CD4-positive, alpha-beta T cell treated with Interleukin-4 for 1 hour (primary cell): ENCODE measurements around the gene GABBR1.
A peak's percentile ranks its signal among the peaks of the same experiment; 100 is the strongest.

Experiments
- DNase-seq, 2 donors: peaks; one replicate each; pipeline ENCODE4 v3.0.0-alpha.2; 2020 to 2022

Gene GABBR1

GRCh38 chr6:29561606-29562181 is 71.3 kb downstream of the GABBR1 start:
- no peak for DNase-seq

GRCh38 chr6:29561091-29561490 is 71.9 kb downstream of the GABBR1 start:
- no peak for DNase-seq

GRCh38 chr6:29559524-29560287 is 73.3 kb downstream of the GABBR1 start, which contains the start of gene UBD:
TSS of gene UBD (minus strand) at chr6:29559732. CDS start at chr6:29559701, 31 bp downstream.
- DNase-seq = no peak

GRCh38 chr6:29558439-29559079 is 74.4 kb downstream of the GABBR1 start:
- DNase-seq = no peak

GRCh38 chr6:29557320-29557719 is 75.7 kb downstream of the GABBR1 start:
- DNase-seq = no peak

- DNase-seq = no peak
Measured at GRCh38 chr6:29554764-29555163, 78.2 kb downstream of the GABBR1 start.

- peak; percentile 5 to 34 for DNase-seq
Measured at GRCh38 chr6:29553268-29554057, 79.5 kb downstream of the GABBR1 start.

- DNase-seq = peak in 1 of 2 donors; percentile 82
Measured at GRCh38 chr6:29552512-29553051, 80.4 kb downstream of the GABBR1 start.

- no peak for DNase-seq
Measured at GRCh38 chr6:29547573-29547972, 85.4 kb downstream of the GABBR1 start.

GRCh38 chr6:29537714-29538403 is 95.1 kb downstream of the GABBR1 start:
- no peak for DNase-seq

- no peak for DNase-seq
Measured at GRCh38 chr6:29532320-29532951, 100.5 kb downstream of the GABBR1 start.

GRCh38 chr6:29531668-29532067 is 101.3 kb downstream of the GABBR1 start:
- no peak for DNase-seq

GRCh38 chr6:29530671-29531310 is 102.2 kb downstream of the GABBR1 start:
- no peak for DNase-seq

GRCh38 chr6:29529956-29530355 is 103.0 kb downstream of the GABBR1 start:
- DNase-seq = no peak

GRCh38 chr6:29528988-29529560 is 103.9 kb downstream of the GABBR1 start:
- no peak for DNase-seq

GRCh38 chr6:29528300-29528931 is 104.6 kb downstream of the GABBR1 start:
- no peak for DNase-seq

- DNase-seq = no peak
Measured at GRCh38 chr6:29527564-29527963, 105.4 kb downstream of the GABBR1 start.

GRCh38 chr6:29527126-29527525 is 105.9 kb downstream of the GABBR1 start:
- DNase-seq = no peak

- no peak for DNase-seq
Measured at GRCh38 chr6:29525311-29525639, 107.7 kb downstream of the GABBR1 start.
